ENCODE results near the gene ARIH2.

The ARIH2 gene

GRCh38 chr3:49021213-49021812 lies 102.7 kb downstream of the ARIH2 start:
- Histone ChIP-seq H3K9me3 (ENCODE audit: control insufficient read depth, low read length) (no peaks in the 10 kb centered on the region), H3K36me3 (ENCODE audit: control insufficient read depth, insufficient read depth, low read length) (peaks cover 46% of the 10 kb centered on the region), H3K4me3 (ENCODE audit: extremely low read depth, insufficient read depth, low read length, poor library complexity, severe bottlenecking) (peak overlapping the region; percentile 93), H3K27ac (ENCODE audit: low read depth, low read length, severe bottlenecking) (peak overlapping the region; percentile 99), H3K4me1 (ENCODE audit: control insufficient read depth, insufficient read depth, low read length, poor library complexity, severe bottlenecking) (peaks cover 10% of the 10 kb centered on the region)
- WGBS, 2 experiments (ENCODE audit: insufficient coverage in 2 of 2), result 0% methylated on average over 50 to 54 of the region's 60 CpGs

DNA sequence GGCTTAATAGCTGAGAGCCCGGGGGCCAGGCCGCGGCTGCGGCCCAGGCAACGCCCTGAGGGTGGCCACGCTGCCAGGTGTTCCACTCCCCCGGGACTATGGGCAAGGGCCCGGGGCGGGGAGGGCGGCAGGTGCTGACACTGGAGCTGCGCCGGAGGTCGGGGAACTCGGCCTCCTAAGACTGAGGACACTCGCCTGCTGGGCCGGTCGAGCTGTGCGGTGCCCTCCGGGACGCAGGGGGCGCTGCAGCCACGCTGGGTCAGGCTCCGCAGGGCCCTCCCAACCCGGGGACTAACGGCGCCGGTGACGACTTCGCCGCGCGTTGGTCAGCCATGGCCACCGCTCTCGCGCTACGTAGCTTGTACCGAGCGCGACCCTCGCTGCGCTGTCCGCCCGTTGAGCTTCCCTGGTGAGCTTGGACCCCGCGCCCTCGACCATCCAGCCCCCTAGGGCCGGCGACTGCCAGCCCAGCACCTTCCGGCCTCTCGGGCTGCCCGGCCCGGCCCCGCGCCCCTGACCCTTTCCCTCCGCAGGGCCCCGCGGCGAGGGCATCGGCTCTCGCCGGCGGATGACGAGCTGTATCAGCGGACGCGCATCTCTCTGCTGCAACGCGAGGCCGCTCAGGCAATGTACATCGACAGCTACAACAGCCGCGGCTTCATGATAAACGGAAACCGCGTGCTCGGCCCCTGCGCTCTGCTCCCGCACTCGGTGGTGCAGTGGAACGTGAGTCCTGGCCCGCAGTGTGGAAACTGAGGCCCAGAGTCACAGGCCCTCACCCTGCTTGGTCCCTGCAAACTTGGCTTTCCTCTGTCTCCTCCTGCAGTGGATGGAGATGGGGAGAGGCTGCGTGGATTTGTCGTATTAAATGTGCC lies 103.4 kb downstream of the ARIH2 start, which contains the start of gene NDUFAF3:
Gene NDUFAF3, plus strand, starts transcription at position 309 of the 875 bp plus-strand sequence. Its CDS starts 24 bp downstream, at position 333.
- H3K4me1 ChIP-seq (ENCODE audit: control insufficient read depth, insufficient read depth, low read length, poor library complexity, severe bottlenecking), result peaks cover 7% of the 10 kb centered on the region
- H3K9me3 ChIP-seq (ENCODE audit: control insufficient read depth, low read length), result no peaks in the 10 kb centered on the region
- WGBS, 2 experiments (ENCODE audit: insufficient coverage in 2 of 2), result 0% methylated on average over 73 to 77 of the region's 83 CpGs
- H3K36me3 ChIP-seq (ENCODE audit: control insufficient read depth, insufficient read depth, low read length), result peaks cover 46% of the 10 kb centered on the region
- H3K27ac ChIP-seq (ENCODE audit: low read depth, low read length, severe bottlenecking), result peak within 1 kb of the TSS; percentile 99
- peak within 1 kb of the TSS; percentile 93 for H3K4me3 ChIP-seq (ENCODE audit: extremely low read depth, insufficient read depth, low read length, poor library complexity, severe bottlenecking)

GRCh38 chr3:49022688-49023171 lies 104.1 kb downstream of the ARIH2 start:
- H3K36me3 ChIP-seq (ENCODE audit: control insufficient read depth, insufficient read depth, low read length), result peaks cover 51% of the 10 kb centered on the region
- H3K27ac ChIP-seq (ENCODE audit: low read depth, low read length, severe bottlenecking), result peak overlapping the region; percentile 99
- no peaks in the 10 kb centered on the region for H3K9me3 ChIP-seq (ENCODE audit: control insufficient read depth, low read length)
- peaks cover 7% of the 10 kb centered on the region for H3K4me1 ChIP-seq (ENCODE audit: control insufficient read depth, insufficient read depth, low read length, poor library complexity, severe bottlenecking)
- H3K4me3 ChIP-seq (ENCODE audit: extremely low read depth, insufficient read depth, low read length, poor library complexity, severe bottlenecking), result peak overlapping the region; percentile 93
- WGBS, 2 experiments (ENCODE audit: insufficient coverage in 2 of 2), result 32 to 37% methylated on average over 8 to 9 of the region's 12 CpGs

- WGBS, 2 experiments (ENCODE audit: insufficient coverage in 2 of 2), result 92 to 97% methylated on average over 4 of the region's 4 CpGs
- peaks cover 7% of the 10 kb centered on the region for H3K4me1 ChIP-seq (ENCODE audit: control insufficient read depth, insufficient read depth, low read length, poor library complexity, severe bottlenecking)
- H3K27ac ChIP-seq (ENCODE audit: low read depth, low read length, severe bottlenecking), result no peak overlapping the region
- peaks cover 58% of the 10 kb centered on the region for H3K36me3 ChIP-seq (ENCODE audit: control insufficient read depth, insufficient read depth, low read length)
- no peak overlapping the region for H3K4me3 ChIP-seq (ENCODE audit: extremely low read depth, insufficient read depth, low read length, poor library complexity, severe bottlenecking)
- no peaks in the 10 kb centered on the region for H3K9me3 ChIP-seq (ENCODE audit: control insufficient read depth, low read length)
Observed at GRCh38 chr3:49023775-49024174, 105.1 kb downstream of the ARIH2 start.

- Histone ChIP-seq H3K36me3 (ENCODE audit: control insufficient read depth, insufficient read depth, low read length) (peaks cover 58% of the 10 kb centered on the region), H3K4me3 (ENCODE audit: extremely low read depth, insufficient read depth, low read length, poor library complexity, severe bottlenecking) (no peak overlapping the region), H3K4me1 (ENCODE audit: control insufficient read depth, insufficient read depth, low read length, poor library complexity, severe bottlenecking) (peaks cover 7% of the 10 kb centered on the region), H3K27ac (ENCODE audit: low read depth, low read length, severe bottlenecking) (no peak overlapping the region), H3K9me3 (ENCODE audit: control insufficient read depth, low read length) (no peaks in the 10 kb centered on the region)
- 100% methylated on average over 5 of the region's 5 CpGs for WGBS, 2 experiments (ENCODE audit: insufficient coverage in 2 of 2)
Observed at GRCh38 chr3:49024449-49024848, 105.8 kb downstream of the ARIH2 start.

DNA sequence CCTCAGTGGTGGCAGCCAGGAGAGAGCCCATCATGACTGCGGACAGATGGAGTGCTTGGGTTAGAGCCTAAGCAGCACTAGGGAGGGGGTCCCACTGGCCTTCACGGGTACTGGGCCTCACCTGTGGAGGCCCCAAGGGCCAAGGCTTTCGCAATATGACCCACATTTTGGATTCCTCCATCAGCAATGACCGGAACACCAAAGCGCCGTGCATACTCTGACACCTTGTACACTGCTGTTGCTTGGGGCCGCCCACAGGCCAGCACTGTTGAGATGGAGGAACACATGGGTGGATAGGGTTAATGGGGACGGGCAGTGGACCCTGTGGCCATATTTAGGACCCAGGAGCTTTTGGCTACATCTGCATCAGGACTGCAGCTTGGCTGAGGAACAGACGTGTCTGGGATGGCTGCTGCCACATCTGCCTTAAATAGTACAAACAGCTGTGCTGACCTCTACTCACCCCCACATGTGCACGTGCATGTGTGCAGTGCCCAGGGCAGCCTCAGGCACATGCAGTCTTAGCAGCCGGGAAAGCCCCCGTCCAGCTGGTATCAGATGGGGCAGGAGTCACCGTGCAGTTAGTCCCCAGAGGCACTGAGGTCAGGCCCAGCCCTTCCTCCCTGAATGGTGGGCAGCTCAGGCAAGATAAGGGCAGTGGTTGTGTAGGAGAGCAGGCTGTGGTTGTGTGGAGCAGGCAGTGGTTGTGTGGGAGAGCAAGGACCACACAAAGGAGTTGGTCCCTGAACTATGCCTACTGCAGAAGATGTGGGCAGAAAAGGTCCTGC lies 106.6 kb downstream of the ARIH2 start:
- Histone ChIP-seq H3K9me3 (ENCODE audit: control insufficient read depth, low read length) (no peaks in the 10 kb centered on the region), H3K4me1 (ENCODE audit: control insufficient read depth, insufficient read depth, low read length, poor library complexity, severe bottlenecking) (peaks cover under 1% of the 10 kb centered on the region), H3K4me3 (ENCODE audit: extremely low read depth, insufficient read depth, low read length, poor library complexity, severe bottlenecking) (no peak overlapping the region), H3K36me3 (ENCODE audit: control insufficient read depth, insufficient read depth, low read length) (peaks cover 65% of the 10 kb centered on the region), H3K27ac (ENCODE audit: low read depth, low read length, severe bottlenecking) (no peak overlapping the region)
- 94 to 95% methylated on average over 13 of the region's 13 CpGs for WGBS, 2 experiments (ENCODE audit: insufficient coverage in 2 of 2)

DNA sequence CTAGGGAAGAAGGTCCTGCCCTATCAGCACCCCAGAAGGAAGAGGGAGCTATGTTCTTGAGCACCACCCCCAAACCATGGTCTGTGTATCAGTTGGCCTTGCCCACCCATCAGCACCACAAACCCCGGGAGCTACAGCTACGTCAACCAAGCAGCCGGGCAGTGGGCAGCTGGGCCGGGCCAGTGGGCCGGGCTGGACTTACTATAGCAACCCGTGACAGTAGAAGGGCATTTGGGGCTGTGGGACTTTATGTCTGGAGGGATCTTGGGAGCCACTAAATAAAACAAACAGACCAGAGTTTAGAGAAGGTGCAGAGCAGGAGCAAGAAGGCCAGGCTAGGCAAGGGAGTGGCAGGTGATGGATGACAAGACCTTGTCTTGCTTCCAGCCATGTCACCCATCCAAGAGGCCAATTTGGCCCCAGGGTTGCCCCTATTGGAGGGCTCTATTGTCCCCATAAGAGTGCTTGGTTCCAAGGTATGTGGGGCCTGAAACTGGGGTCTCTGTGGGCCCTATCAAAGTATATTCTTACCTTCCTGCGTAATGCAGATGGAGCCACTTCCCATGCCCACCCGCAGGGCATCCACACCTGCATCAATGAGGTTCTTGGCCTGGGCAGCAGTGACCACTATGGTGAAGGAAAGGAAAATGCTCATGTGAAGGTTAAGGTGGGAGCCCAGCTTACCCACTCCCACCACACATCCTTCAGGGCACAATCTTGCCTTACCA lies 107.3 kb downstream of the ARIH2 start:
- WGBS, 2 experiments (ENCODE audit: insufficient coverage in 2 of 2), result 100% methylated on average over 2 to 6 of the region's 8 CpGs
- no peak overlapping the region for H3K4me3 ChIP-seq (ENCODE audit: extremely low read depth, insufficient read depth, low read length, poor library complexity, severe bottlenecking)
- no peaks in the 10 kb centered on the region for H3K9me3 ChIP-seq (ENCODE audit: control insufficient read depth, low read length)
- peaks cover 72% of the 10 kb centered on the region for H3K36me3 ChIP-seq (ENCODE audit: control insufficient read depth, insufficient read depth, low read length)
- peak overlapping the region; percentile 13 for H3K27ac ChIP-seq (ENCODE audit: low read depth, low read length, severe bottlenecking)
- H3K4me1 ChIP-seq (ENCODE audit: control insufficient read depth, insufficient read depth, low read length, poor library complexity, severe bottlenecking), result no peaks in the 10 kb centered on the region

DNA sequence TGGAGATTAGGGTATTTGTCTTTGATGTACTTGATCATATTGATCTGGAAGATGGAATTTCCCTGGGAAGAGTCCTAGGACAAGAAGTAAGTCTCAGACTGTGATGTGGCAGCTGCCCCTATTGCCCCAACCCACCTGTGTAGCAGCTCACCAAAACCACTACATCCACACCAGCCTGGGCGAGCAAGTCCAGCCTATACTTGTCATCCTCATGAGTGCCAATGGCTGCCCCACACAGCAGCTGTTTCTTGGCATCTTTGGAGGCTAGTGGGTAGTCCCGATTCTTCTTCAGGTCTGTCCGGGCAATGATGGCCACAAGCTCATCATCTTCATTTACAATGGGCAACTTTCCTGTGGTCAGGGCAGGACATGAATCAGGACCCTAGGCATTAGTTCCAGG lies 107.9 kb downstream of the ARIH2 start:
- H3K36me3 ChIP-seq (ENCODE audit: control insufficient read depth, insufficient read depth, low read length), result peaks cover 78% of the 10 kb centered on the region
- H3K27ac ChIP-seq (ENCODE audit: low read depth, low read length, severe bottlenecking), result peak overlapping the region; percentile 13
- no peak overlapping the region for H3K4me3 ChIP-seq (ENCODE audit: extremely low read depth, insufficient read depth, low read length, poor library complexity, severe bottlenecking)
- 96% methylated on average over 3 of the region's 3 CpGs for WGBS, 2 experiments (ENCODE audit: insufficient coverage in 2 of 2)
- H3K9me3 ChIP-seq (ENCODE audit: control insufficient read depth, low read length), result no peaks in the 10 kb centered on the region
- H3K4me1 ChIP-seq (ENCODE audit: control insufficient read depth, insufficient read depth, low read length, poor library complexity, severe bottlenecking), result no peaks in the 10 kb centered on the region

GRCh38 chr3:49027634-49028033 lies 109.0 kb downstream of the ARIH2 start:
- WGBS, 2 experiments (ENCODE audit: insufficient coverage in 2 of 2), result 95 to 98% methylated on average over 7 of the region's 9 CpGs
- Histone ChIP-seq H3K27ac (ENCODE audit: low read depth, low read length, severe bottlenecking) (no peak overlapping the region), H3K4me3 (ENCODE audit: extremely low read depth, insufficient read depth, low read length, poor library complexity, severe bottlenecking) (no peak overlapping the region), H3K36me3 (ENCODE audit: control insufficient read depth, insufficient read depth, low read length) (peaks cover 89% of the 10 kb centered on the region), H3K4me1 (ENCODE audit: control insufficient read depth, insufficient read depth, low read length, poor library complexity, severe bottlenecking) (no peaks in the 10 kb centered on the region), H3K9me3 (ENCODE audit: control insufficient read depth, low read length) (no peaks in the 10 kb centered on the region)

DNA sequence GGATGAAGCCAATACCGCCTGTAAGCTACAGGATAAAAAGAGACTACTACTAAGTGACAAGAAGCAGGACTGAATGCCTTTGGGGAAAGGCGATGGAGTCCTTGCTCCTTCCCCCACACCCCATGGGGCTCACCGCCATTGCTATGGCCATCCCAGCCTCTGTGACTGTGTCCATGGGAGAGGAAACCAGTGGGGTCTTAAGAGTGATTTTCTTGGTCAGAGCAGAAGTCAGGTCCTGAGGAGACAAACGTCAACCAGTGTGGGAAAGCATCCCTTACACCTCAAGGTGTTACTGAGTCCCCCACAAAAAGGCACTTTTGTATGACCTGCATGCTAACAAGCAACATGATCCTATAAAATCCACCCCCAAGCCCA lies 109.6 kb downstream of the ARIH2 start:
- H3K9me3 ChIP-seq (ENCODE audit: control insufficient read depth, low read length), result no peaks in the 10 kb centered on the region
- no peak overlapping the region for H3K27ac ChIP-seq (ENCODE audit: low read depth, low read length, severe bottlenecking)
- H3K4me3 ChIP-seq (ENCODE audit: extremely low read depth, insufficient read depth, low read length, poor library complexity, severe bottlenecking), result peak overlapping the region; percentile 58
- H3K36me3 ChIP-seq (ENCODE audit: control insufficient read depth, insufficient read depth, low read length), result peaks cover 89% of the 10 kb centered on the region
- no peaks in the 10 kb centered on the region for H3K4me1 ChIP-seq (ENCODE audit: control insufficient read depth, insufficient read depth, low read length, poor library complexity, severe bottlenecking)
- 100% methylated on average over 1 of the region's 4 CpGs for WGBS, 2 experiments (ENCODE audit: insufficient coverage in 2 of 2)
